GM23338 (cell line): ENCODE measurements around the gene NAPB. TPM values are rescaled to one million over a fixed set of nuclear protein-coding genes. Genes with fewer than 3 reads are reported as not detected.

Experiments used
- ATAC-seq: fragments of 200-7000 bp; cut with Tn5 transposase; 3 replicates; pipeline ENCODE4 v1.9.1; 2020
- DNase-seq: peaks from one replicate; pipeline ENCODE4 v3.0.0-alpha.2; 2015; ENCODE audit warnings: low spot score
- H2AFZ ChIP-seq: fragments of 200-600 bp; sonication (generic); 2 replicates; pipeline ENCODE4 v1.8.0; 2016; ENCODE audit warnings: antibody characterized with exemption, mild to moderate bottlenecking, moderate library complexity
- H3F3A ChIP-seq: fragments of 200-600 bp; sonication (generic); replicated peaks from 2 replicates; pipeline ENCODE4 v1.8.0; 2017; ENCODE audit warnings: antibody characterized with exemption, mixed run types, low read depth
- H3K27ac ChIP-seq: fragments of 200-600 bp; sonication (generic); 2 replicates; pipeline ENCODE4 v1.6.1; 2016; ENCODE audit warnings: low read depth
- H3K27me3 ChIP-seq: fragments of 200-600 bp; sonication (generic); 2 replicates; pipeline ENCODE4 v1.8.0; 2016; ENCODE audit warnings: mild to moderate bottlenecking, mixed run types, moderate library complexity; ENCODE audit not compliant: insufficient read depth
- H3K36me3 ChIP-seq: fragments of 200-600 bp; sonication (generic); 2 replicates; pipeline ENCODE4 v1.8.0; 2016; ENCODE audit warnings: mild to moderate bottlenecking; ENCODE audit not compliant: insufficient read depth
- H3K4me1 ChIP-seq: fragments of 200-600 bp; sonication (generic); 2 replicates; pipeline ENCODE4 v1.8.0; 2016; ENCODE audit warnings: mild to moderate bottlenecking, moderate library complexity; ENCODE audit not compliant: insufficient read depth
- H3K4me2 ChIP-seq: fragments of 200-600 bp; sonication (generic); 2 replicates; pipeline ENCODE4 v1.7.1; 2017; ENCODE audit warnings: mixed run types
- H3K4me3 ChIP-seq: fragments of 200-600 bp; sonication (generic); 2 replicates; pipeline ENCODE4 v1.6.1; 2016; ENCODE audit warnings: mixed run types
- H3K79me2 ChIP-seq: fragments of 200-600 bp; sonication (generic); replicated peaks from 2 replicates; pipeline ENCODE4 v1.8.0; 2017; ENCODE audit warnings: mild to moderate bottlenecking; ENCODE audit not compliant: insufficient read depth
- H3K9me2 ChIP-seq: fragments of 200-600 bp; sonication (generic); 2 replicates; pipeline ENCODE4 v1.8.0; 2017; ENCODE audit not compliant: insufficient read depth
- H4K20me1 ChIP-seq: fragments of 200-600 bp; sonication (generic); replicated peaks from 2 replicates; pipeline ENCODE4 v1.8.0; 2017; ENCODE audit warnings: mild to moderate bottlenecking; ENCODE audit not compliant: insufficient read depth
- H3K27ac Mint-ChIP-seq: 2 replicates; pipeline ENCODE4 v1.8.0; 2020; ENCODE audit warnings: inconsistent platforms, mild to moderate bottlenecking, moderate library complexity, mixed read lengths
- H3K27me3 Mint-ChIP-seq: 3 replicates; pipeline ENCODE4 v1.8.0; 2022; ENCODE audit warnings: low read depth, mild to moderate bottlenecking, moderate library complexity, mixed read lengths, inconsistent platforms; ENCODE audit not compliant: insufficient read depth, poor library complexity
- H3K36me3 Mint-ChIP-seq: 3 replicates; pipeline ENCODE4 v1.8.0; 2021; ENCODE audit warnings: low read depth, mild to moderate bottlenecking, inconsistent platforms, moderate library complexity, mixed read lengths
- H3K4me1 Mint-ChIP-seq: 3 replicates; pipeline ENCODE4 v1.8.0; 2020; ENCODE audit warnings: mild to moderate bottlenecking, inconsistent platforms, mixed read lengths
- H3K4me3 Mint-ChIP-seq: 3 replicates; pipeline ENCODE4 v1.8.0; 2021; ENCODE audit warnings: moderate library complexity, mild to moderate bottlenecking, inconsistent platforms, mixed read lengths
- H3K9me3 Mint-ChIP-seq: 3 replicates; pipeline ENCODE4 v1.8.0; 2020; ENCODE audit warnings: moderate library complexity, mild to moderate bottlenecking, inconsistent platforms, mixed read lengths
- CREB1 ChIP-seq: fragments of 250-450 bp; sonication (Bioruptor Pico); IDR thresholded peaks from 2 replicates; pipeline ENCODE4 v1.5.0; 2020; ENCODE audit warnings: low read depth, mild to moderate bottlenecking, moderate library complexity
- CTCF ChIP-seq, 2 experiments: fragments of 200-600 bp in 1 of 2; sonication (generic) in 1 of 2; conservative IDR thresholded peaks; 2 replicates each; pipeline versions ENCODE4 v1.5.1 to v1.6.1; 2016 to 2017; ENCODE audit warnings: antibody characterized with exemption in 2 of 2, low read depth in 2 of 2, mild to moderate bottlenecking in 2 of 2, moderate library complexity in 1 of 2
- ETS1 ChIP-seq: IDR thresholded peaks from 2 replicates; pipeline ENCODE4 v1.6.1; 2016; ENCODE audit warnings: antibody characterized with exemption
- EZH2 ChIP-seq: fragments of 200-600 bp; sonication (generic); IDR thresholded peaks from one replicate; pipeline ENCODE4 v1.8.0; 2017; ENCODE audit warnings: antibody characterized with exemption, mild to moderate bottlenecking, low read depth; ENCODE audit not compliant: unreplicated experiment
- EZH2phosphoT487 ChIP-seq: fragments of 200-600 bp; sonication (generic); IDR thresholded peaks from one replicate; pipeline ENCODE4 v1.8.1; 2018; ENCODE audit warnings: antibody characterized with exemption; ENCODE audit not compliant: unreplicated experiment
- NANOG ChIP-seq: IDR thresholded peaks from 2 replicates; pipeline ENCODE4 v1.6.1; 2016; ENCODE audit warnings: antibody characterized with exemption, borderline replicate concordance
- POLR2AphosphoS5 ChIP-seq: IDR thresholded peaks from 2 replicates; pipeline ENCODE4 v1.6.1; 2016; ENCODE audit warnings: antibody characterized with exemption, low read depth
- REST ChIP-seq: IDR thresholded peaks from one replicate; pipeline ENCODE4 v1.6.1; 2018; ENCODE audit warnings: antibody characterized with exemption; ENCODE audit not compliant: unreplicated experiment
- STAT1 ChIP-seq: IDR thresholded peaks from one replicate; pipeline ENCODE4 v1.6.1; 2016; ENCODE audit warnings: antibody characterized with exemption; ENCODE audit not compliant: unreplicated experiment
- ZNF114 ChIP-seq: fragments of 250-450 bp; sonication (Bioruptor Pico); IDR thresholded peaks from 2 replicates; pipeline ENCODE4 v1.5.0; 2020; ENCODE audit warnings: mild to moderate bottlenecking, moderate library complexity
- ZNF331 ChIP-seq: fragments of 250-450 bp; sonication (Bioruptor Pico); IDR thresholded peaks from 2 replicates; pipeline ENCODE4 v1.5.0; 2020; ENCODE audit warnings: low read depth, mild to moderate bottlenecking, moderate library complexity
- ZNF462 ChIP-seq: fragments of 250-450 bp; sonication (Bioruptor Pico); IDR thresholded peaks from 2 replicates; pipeline ENCODE4 v1.5.0; 2020; ENCODE audit warnings: mild to moderate bottlenecking, moderate library complexity
- polyA plus RNA-seq: library from polyadenylated mRNA; unstranded; fragments of >200 nt; fragmentation: Nextera tagmentation; extraction: Ambion mirVana; gene quantifications from 2 replicates; pipeline ENCODE4 v1.2.1, GENCODE V29; 2016
- total RNA-seq: library from RNA; depleted of rRNA; stranded (reverse); fragments of >200 nt; shearing (Covaris generic); gene quantifications from 2 replicates; pipeline ENCODE4 v1.2.3, GENCODE V29; 2014

The NAPB gene
- total and polyA plus RNA-seq, 2 experiments from 2014 or later: 7.3 to 18.1 TPM

GRCh38 chr20:23410916-23411695, 10.2 kb downstream of the NAPB start (continued):
- TF ChIP-seq STAT1: no peak

- Mint-ChIP-seq H3K27ac (no peak overlapping the region), H3K9me3 (no peaks in the 10 kb centered on the region), H3K27me3 (no peaks in the 10 kb centered on the region), H3K36me3 (no peaks in the 10 kb centered on the region), H3K4me1 (peaks cover 13% of the 10 kb centered on the region; the same call in 2 of the 3 replicates), H3K4me3 (no peak overlapping the region)
- H3K36me3 ChIP-seq: no peaks in the 10 kb centered on the region
- H4K20me1 ChIP-seq: peaks cover 54% of the 10 kb centered on the region
- peak; percentile 61 for ATAC-seq
- H3K4me2 ChIP-seq: no peak overlapping the region
- H3K9me2 ChIP-seq: no peaks in the 10 kb centered on the region
- H3K27me3 ChIP-seq: no peaks in the 10 kb centered on the region
- H3K4me3 ChIP-seq: no peak overlapping the region
- peak; percentile 11 for DNase-seq
- H3K79me2 ChIP-seq: peaks cover 100% of the 10 kb centered on the region
- H3K27ac ChIP-seq: no peak overlapping the region
- H3K4me1 ChIP-seq: peaks cover 17% of the 10 kb centered on the region
- H3F3A ChIP-seq: no peaks in the 10 kb centered on the region
- no peak overlapping the region for H2AFZ ChIP-seq
- TF ChIP-seq EZH2phosphoT487 (no peak), ETS1 (no peak), CTCF (conservative IDR thresholded peaks at IDR 0.05; ENCODE audit: low read depth in 2 of 2) (no peak), EZH2 (no peak), NANOG (no peak), ZNF462 (CRISPR knock-in tag) (no peak), POLR2AphosphoS5 (no peak), ZNF331 (CRISPR knock-in tag) (no peak), ZNF114 (CRISPR knock-in tag) (no peak), STAT1 (no peak), REST (no peak), CREB1 (no peak)
Observed at GRCh38 chr20:23409800-23410199, 11.5 kb downstream of the NAPB start.
